ENCODE results near the gene OBI1. TPM values are rescaled to one million over a fixed set of nuclear protein-coding genes. Genes with fewer than 3 reads are reported as not detected.
A peak's percentile ranks its signal among the peaks of the same experiment; 100 is the strongest.

The OBI1 gene
- total and polyA plus RNA-seq, 2 donors (not counting 1 experiment from before 2014, with no cell fraction given), result 3.1 to 15.4 TPM

- peaks cover 41% of the 10 kb centered on the region for H3K4me1 Mint-ChIP-seq
- ChIA-PET CTCF (no interaction called here), POLR2A (interaction anchor here (0.6 kb wide), 2 partner anchors 743 to 1160 kb away, joined by 4 read pairs; no protein-coding TSS in a partner anchor)
- peak overlapping the region; percentile 99 for H3K4me3 Mint-ChIP-seq
- H3K4me2 ChIP-seq (replicated peaks; ENCODE audit: low read depth, low read length, poor library complexity, severe bottlenecking), result peak overlapping the region; percentile 85
- H3K36me3 ChIP-seq (replicated peaks in 1 of 2; ENCODE audit: control extremely low read depth in 1 of 2, control insufficient read depth in 1 of 2, extremely low read depth in 1 of 2, insufficient read depth in 2 of 2, low read length in 1 of 2), result no peaks in the 10 kb centered on the region
- TF ChIP-seq CTCF (IDR thresholded peaks at IDR 0.05) (no peak), EZH2 (IDR thresholded peaks at IDR 0.05; ENCODE audit: borderline replicate concordance, insufficient read depth, low read depth, low read length, poor library complexity, severe bottlenecking) (no peak)
- no peaks in the 10 kb centered on the region for H3K9me3 Mint-ChIP-seq (ENCODE audit: insufficient read depth)
- intact Hi-C loops (cut with micrococcal nuclease), result loop anchor here (5.0 kb wide), 2 partner anchors 728 to 1667 kb away; partner anchors contain the start of gene CLN5
- peak overlapping the region; percentile 40 to 94 (median 86) for H3K4me3 ChIP-seq (ENCODE audit: control extremely low read depth in 1 of 5, extremely low read depth in 1 of 5, insufficient read depth in 1 of 5, low read depth in 2 of 5, low read length in 4 of 5)
- peak overlapping the region in 1 of 2 donors; percentile 86 for H3K27ac ChIP-seq (ENCODE audit: low read length in 2 of 2)
- no peaks in the 10 kb centered on the region for H3K9me3 ChIP-seq (ENCODE audit: control extremely low read depth in 1 of 3, control insufficient read depth in 2 of 3, insufficient read depth in 1 of 3, low read length in 2 of 3)
- no peak for ATAC-seq (ENCODE audit: low read depth)
- H3K27ac Mint-ChIP-seq, result peak overlapping the region; percentile 94
- peaks cover 11 to 14% of the 10 kb centered on the region in 2 donors for H3K4me1 ChIP-seq (ENCODE audit: control insufficient read depth in 2 of 2, insufficient read depth in 2 of 2, low read length in 2 of 2)
- peaks cover 24% of the 10 kb centered on the region for H4K20me1 ChIP-seq (ENCODE audit: control insufficient read depth, insufficient read depth, low read length, poor library complexity, severe bottlenecking)
- peak overlapping the region; percentile 95 for H2AFZ ChIP-seq (ENCODE audit: insufficient read depth, low read depth, low read length, poor library complexity, severe bottlenecking)
- H3K27me3 Mint-ChIP-seq, result peaks cover 3% of the 10 kb centered on the region
- peak; percentile 30 for DNase-seq
- peaks cover 48% of the 10 kb centered on the region for H3K79me2 ChIP-seq (ENCODE audit: control insufficient read depth, insufficient read depth, low read length)
- WGBS (ENCODE audit: insufficient coverage), result 28% methylated on average over 3 of the region's 8 CpGs
- no peaks in the 10 kb centered on the region for H3K27me3 ChIP-seq (replicated peaks in 1 of 4; ENCODE audit: control extremely low read depth in 1 of 4, control insufficient read depth in 3 of 4, insufficient read depth in 4 of 4, low read length in 3 of 4)
- H3K9ac ChIP-seq (ENCODE audit: low read length), result peak overlapping the region; percentile 98
Observed at GRCh38 chr13:78659450-78659730, 435 bp upstream of the OBI1 start.

GRCh38 chr13:78657699-78658629, 991 bp downstream of the OBI1 start:
- ATAC-seq (ENCODE audit: low read depth), result no peak
- Histone ChIP-seq H3K4me2 (replicated peaks; ENCODE audit: low read depth, low read length, poor library complexity, severe bottlenecking) (peak overlapping the region; percentile 85), H3K79me2 (ENCODE audit: control insufficient read depth, insufficient read depth, low read length) (peaks cover 62% of the 10 kb centered on the region), H3K27ac (ENCODE audit: low read length in 2 of 2) (peak overlapping the region; percentile 24 to 86), H3K4me1 (ENCODE audit: control insufficient read depth in 2 of 2, insufficient read depth in 2 of 2, low read length in 2 of 2) (peaks cover 11 to 14% of the 10 kb centered on the region in 2 donors), H3K9me3 (ENCODE audit: control extremely low read depth in 1 of 3, control insufficient read depth in 2 of 3, insufficient read depth in 1 of 3, low read length in 2 of 3) (no peaks in the 10 kb centered on the region), H2AFZ (ENCODE audit: insufficient read depth, low read depth, low read length, poor library complexity, severe bottlenecking) (peak overlapping the region; percentile 95), H3K9ac (ENCODE audit: low read length) (peak overlapping the region; percentile 98), H3K4me3 (ENCODE audit: control extremely low read depth in 1 of 5, extremely low read depth in 1 of 5, insufficient read depth in 1 of 5, low read depth in 2 of 5, low read length in 4 of 5) (peak overlapping the region; percentile 57 to 94 (median 86)), H3K36me3 (replicated peaks in 1 of 2; ENCODE audit: control extremely low read depth in 1 of 2, control insufficient read depth in 1 of 2, extremely low read depth in 1 of 2, insufficient read depth in 2 of 2, low read length in 1 of 2) (no peaks in the 10 kb centered on the region), H4K20me1 (ENCODE audit: control insufficient read depth, insufficient read depth, low read length, poor library complexity, severe bottlenecking) (peaks cover 38% of the 10 kb centered on the region), H3K27me3 (replicated peaks in 1 of 4; ENCODE audit: control extremely low read depth in 1 of 4, control insufficient read depth in 3 of 4, insufficient read depth in 4 of 4, low read length in 3 of 4) (no peaks in the 10 kb centered on the region)
- POLR2A ChIA-PET, result no interaction called here
- CTCF ChIA-PET, result no interaction called here
- H3K4me1 Mint-ChIP-seq, result peaks cover 45% of the 10 kb centered on the region
- peak overlapping the region; percentile 99 for H3K4me3 Mint-ChIP-seq
- WGBS (ENCODE audit: insufficient coverage), result 50% methylated on average over 4 of the region's 12 CpGs
- intact Hi-C loops (cut with micrococcal nuclease), result loop anchor here (1.0 to 5.0 kb wide), 3 partner anchors 729 to 1666 kb away; partner anchors contain the start of genes CLN5 and RBM26
- no peaks in the 10 kb centered on the region for H3K9me3 Mint-ChIP-seq (ENCODE audit: insufficient read depth)
- TF ChIP-seq CTCF (IDR thresholded peaks at IDR 0.05) (no peak), EZH2 (IDR thresholded peaks at IDR 0.05; ENCODE audit: borderline replicate concordance, insufficient read depth, low read depth, low read length, poor library complexity, severe bottlenecking) (no peak)
- no peak for DNase-seq
- no peaks in the 10 kb centered on the region for H3K27me3 Mint-ChIP-seq
- peak overlapping the region; percentile 94 for H3K27ac Mint-ChIP-seq

All from B cell (primary cell).